ENCODE results near the gene DLG5.

DNA sequence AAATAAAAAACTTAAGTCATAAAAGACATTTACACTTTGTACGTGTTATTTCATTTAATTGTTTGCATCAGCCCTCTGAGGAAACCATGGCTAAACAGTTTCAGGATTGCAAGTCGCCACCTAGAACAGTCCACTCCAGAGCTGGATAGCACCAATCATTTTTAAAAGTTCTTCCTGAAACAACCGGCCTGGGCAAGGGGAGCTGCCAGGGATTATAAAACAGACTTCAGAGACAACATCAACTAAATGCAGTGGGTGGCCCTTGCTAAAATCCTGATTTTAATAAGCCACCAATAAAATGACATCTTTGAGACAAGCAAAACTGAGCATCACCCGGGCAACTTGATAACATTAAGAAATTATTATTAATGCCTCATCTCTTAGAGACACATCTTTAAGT lies 13.5 kb downstream of the DLG5 start:
- TF ChIP-seq, protein P1, sequence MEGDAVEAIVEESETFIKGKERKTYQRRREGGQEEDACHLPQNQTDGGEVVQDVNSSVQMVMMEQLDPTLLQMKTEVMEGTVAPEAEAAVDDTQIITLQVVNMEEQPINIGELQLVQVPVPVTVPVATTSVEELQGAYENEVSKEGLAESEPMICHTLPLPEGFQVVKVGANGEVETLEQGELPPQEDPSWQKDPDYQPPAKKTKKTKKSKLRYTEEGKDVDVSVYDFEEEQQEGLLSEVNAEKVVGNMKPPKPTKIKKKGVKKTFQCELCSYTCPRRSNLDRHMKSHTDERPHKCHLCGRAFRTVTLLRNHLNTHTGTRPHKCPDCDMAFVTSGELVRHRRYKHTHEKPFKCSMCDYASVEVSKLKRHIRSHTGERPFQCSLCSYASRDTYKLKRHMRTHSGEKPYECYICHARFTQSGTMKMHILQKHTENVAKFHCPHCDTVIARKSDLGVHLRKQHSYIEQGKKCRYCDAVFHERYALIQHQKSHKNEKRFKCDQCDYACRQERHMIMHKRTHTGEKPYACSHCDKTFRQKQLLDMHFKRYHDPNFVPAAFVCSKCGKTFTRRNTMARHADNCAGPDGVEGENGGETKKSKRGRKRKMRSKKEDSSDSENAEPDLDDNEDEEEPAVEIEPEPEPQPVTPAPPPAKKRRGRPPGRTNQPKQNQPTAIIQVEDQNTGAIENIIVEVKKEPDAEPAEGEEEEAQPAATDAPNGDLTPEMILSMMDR (IDR thresholded peaks at IDR 0.05; ENCODE audit: insufficient read depth, low read length, poor library complexity, severe bottlenecking) = no peak
- TF ChIP-seq EZH2phosphoT487 (conservative IDR thresholded peaks at IDR 0.05; ENCODE audit: low read length) = no peak

All from SU-DHL-6 (cell line).